Coronary artery (tissue), 2 donors: ENCODE measurements around the gene CDH20.
A peak's percentile ranks its signal among the peaks of the same experiment; 100 is the strongest.

Source experiments
- DNase-seq: peaks from one replicate; pipeline ENCODE4 v3.0.0-alpha.2; 2017; ENCODE audit warnings: low spot score
- H3K27ac ChIP-seq, 2 donors: fragments of 200-600 bp; sonication (generic); one replicate each; pipeline ENCODE4 v1.5.1; 2016 to 2019
- H3K4me3 ChIP-seq: fragments of 200-600 bp; sonication (generic); 2 replicates; pipeline ENCODE4 v1.5.1; 2016; ENCODE audit warnings: mild to moderate bottlenecking, moderate library complexity
- TF ChIP-seq, protein P1 (sequence below): fragments of 200-600 bp; sonication (generic); IDR thresholded peaks from one replicate; pipeline ENCODE4 v1.5.1; 2019; ENCODE audit warnings: antibody characterized with exemption

CDH20 gene

DNA sequence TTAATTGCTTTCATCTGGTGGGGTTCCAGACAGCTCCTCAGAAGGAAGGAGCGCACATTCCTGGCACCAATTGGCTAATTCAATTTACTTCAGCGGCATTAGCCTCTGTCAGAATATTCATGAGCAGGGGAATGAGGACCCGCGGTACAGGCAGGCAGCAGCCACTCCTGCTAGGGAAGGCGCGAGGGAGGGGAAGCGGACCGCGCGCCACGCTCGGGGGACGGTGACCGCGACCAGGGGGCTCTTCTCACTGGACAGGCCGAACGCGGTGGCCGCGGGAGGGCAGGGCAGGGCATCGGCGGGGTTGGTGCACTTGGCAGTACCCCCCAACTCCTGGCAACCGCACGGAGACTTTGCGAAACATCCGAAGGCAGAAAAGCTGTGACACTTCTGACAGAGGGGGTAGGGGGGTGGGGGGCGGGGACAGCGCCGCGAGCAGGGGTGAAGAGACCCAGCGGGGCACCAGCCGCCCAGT is at the start of gene CDH20:
TSS of gene CDH20 (plus strand) at position 160 of the 475 bp plus-strand sequence.
- no peak for DNase-seq
- Histone ChIP-seq H3K4me3 (peak within 1 kb of the TSS; percentile 64), H3K27ac (no peak within 1 kb of the TSS)
- TF ChIP-seq, protein P1, sequence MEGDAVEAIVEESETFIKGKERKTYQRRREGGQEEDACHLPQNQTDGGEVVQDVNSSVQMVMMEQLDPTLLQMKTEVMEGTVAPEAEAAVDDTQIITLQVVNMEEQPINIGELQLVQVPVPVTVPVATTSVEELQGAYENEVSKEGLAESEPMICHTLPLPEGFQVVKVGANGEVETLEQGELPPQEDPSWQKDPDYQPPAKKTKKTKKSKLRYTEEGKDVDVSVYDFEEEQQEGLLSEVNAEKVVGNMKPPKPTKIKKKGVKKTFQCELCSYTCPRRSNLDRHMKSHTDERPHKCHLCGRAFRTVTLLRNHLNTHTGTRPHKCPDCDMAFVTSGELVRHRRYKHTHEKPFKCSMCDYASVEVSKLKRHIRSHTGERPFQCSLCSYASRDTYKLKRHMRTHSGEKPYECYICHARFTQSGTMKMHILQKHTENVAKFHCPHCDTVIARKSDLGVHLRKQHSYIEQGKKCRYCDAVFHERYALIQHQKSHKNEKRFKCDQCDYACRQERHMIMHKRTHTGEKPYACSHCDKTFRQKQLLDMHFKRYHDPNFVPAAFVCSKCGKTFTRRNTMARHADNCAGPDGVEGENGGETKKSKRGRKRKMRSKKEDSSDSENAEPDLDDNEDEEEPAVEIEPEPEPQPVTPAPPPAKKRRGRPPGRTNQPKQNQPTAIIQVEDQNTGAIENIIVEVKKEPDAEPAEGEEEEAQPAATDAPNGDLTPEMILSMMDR: no peak

DNA sequence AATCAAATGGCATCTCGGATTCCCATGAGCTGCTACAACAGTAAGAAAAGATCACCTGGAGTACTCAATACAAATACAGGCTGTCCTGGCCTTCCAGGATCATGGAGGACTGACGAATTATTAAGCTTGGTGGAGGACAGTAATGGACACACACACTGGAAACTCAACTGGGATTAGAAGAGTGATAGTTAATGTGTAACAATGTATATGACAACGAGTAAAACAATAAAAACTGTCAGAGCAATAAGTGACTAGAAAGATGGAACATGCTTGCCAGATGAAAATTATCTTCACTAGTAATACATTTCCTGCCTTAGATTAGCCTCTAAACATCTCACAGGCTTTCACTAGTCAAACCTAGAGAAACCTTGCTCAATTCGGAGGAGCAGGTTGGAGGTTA is 49.2 kb upstream of the CDH20 start:
- DNase-seq: no peak
- TF ChIP-seq, protein P1: no peak
- no peak overlapping the region for H3K27ac ChIP-seq
- H3K4me3 ChIP-seq: no peak overlapping the region

DNA sequence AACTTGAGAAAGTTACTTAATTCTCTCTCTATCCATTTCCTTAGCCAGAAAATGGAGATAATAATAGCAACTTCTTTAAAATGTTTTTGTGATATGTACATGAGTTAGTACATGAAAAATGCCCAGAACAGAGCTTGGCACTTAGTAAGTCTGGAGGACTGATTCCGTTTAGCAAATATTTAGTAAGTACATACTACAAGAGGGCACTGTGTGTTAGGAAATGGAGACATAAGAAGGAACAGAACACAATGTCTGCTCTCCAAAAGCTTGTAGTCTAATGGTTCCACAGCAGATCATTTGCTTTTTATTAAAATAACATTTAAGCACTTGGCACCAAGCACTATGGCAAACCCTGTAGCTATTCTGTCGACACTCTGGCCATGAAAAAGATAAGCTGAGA is 47.5 kb upstream of the CDH20 start:
- no peak for DNase-seq
- TF ChIP-seq, protein P1: no peak
- Histone ChIP-seq H3K4me3 (no peak overlapping the region), H3K27ac (no peak overlapping the region)

DNA sequence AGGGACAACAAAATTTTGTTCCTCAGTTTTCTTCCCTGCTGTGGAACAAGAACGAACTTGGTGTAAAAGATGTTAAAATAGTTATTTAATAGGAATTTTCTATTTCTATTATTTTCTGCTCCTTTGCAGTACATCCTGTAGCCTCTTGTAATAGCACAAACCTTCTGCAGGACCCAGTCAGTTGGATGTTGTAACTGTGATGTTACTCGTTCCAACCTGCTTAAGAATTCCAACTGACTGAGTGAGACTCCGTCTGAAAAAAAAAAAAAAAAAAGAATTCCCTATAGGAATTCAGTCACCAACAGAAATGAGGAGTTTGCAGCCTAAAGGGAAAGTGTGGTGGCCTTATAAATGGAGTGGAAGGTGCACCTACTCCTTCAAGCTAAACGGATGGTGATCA is 46.4 kb upstream of the CDH20 start:
- no peak overlapping the region for H3K27ac ChIP-seq
- H3K4me3 ChIP-seq: no peak overlapping the region
- TF ChIP-seq, protein P1: no peak
- no peak for DNase-seq

DNA sequence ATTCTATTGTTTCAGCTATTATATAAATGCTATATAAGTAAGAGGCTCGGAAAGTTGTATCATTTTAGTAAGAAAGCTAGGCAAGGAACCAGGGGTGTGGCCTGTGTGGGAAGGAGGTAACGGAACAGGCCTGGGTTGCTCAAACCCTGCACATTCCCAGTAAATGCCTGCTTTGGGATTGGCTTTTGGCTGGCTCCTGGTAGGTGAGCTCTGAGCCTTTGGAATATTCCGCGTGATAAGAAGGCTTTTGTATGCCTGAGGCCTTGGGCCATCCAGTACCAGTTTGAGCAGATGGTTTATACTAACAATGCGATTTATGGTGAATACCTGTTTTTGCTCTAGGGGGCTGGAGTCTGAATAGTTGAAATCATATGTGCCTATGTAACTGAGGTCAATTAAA is 42.6 kb upstream of the CDH20 start:
- TF ChIP-seq, protein P1: no peak
- no peak for DNase-seq
- Histone ChIP-seq H3K27ac (no peak overlapping the region), H3K4me3 (no peak overlapping the region)

DNA sequence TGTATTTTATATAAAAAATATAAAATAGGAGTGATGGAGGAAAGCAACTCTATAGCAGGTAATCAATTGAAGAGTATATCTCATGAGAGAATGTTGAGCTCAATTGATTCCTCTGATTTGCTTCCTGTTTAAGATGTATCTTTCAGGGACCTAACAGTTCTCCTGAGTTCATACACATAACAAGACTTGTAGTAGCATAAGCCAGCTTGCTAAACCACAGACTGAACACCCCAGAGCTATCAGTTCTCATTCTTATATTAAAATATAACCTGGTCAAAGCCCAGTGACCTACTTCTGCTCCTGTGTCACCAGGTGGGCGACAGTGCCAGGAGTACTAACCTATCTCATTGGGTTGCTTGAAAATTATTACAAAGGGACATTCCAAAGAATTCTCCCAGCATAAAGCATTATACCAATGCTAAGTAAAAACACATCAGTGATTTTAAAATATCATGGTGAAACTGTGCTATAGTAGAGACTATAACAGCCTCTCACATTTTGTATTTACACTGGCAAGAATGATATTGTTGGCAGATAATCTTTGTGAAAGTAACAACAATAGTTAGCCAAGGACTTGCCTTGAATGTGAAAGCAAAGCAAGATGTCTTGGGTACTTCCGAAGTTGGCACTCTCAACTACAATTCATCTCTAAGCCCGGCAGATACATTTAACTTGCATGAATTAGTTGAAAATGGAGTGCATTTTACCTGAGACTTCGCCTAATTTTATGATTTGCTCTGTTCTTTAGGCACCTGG is 40.8 kb upstream of the CDH20 start:
- TF ChIP-seq, protein P1: no peak
- no peak overlapping the region for H3K4me3 ChIP-seq

DNA sequence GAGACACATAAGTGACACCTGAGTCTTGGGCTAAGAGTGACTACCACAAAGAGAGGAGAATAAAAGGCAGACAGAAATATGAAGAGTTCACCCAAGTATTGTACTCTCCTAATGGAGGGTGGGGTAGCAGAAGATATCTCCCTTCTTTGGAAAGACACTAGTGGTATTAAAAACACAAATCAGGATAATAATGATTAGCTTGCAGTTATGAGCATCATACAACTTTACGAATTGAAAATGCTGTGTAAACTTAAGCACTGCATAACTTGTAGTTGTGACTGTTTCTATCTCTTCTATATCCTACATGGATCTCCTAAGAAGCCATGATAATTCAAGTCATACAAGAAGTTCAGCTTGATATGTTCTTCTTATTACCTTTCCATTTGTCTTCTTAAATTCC is 38.1 kb upstream of the CDH20 start:
- Histone ChIP-seq H3K27ac (no peak overlapping the region), H3K4me3 (no peak overlapping the region)
- no peak for DNase-seq
- TF ChIP-seq, protein P1: no peak

More for the DNA sequence above, 40.8 kb upstream of the CDH20 start:
- no peak for DNase-seq
- H3K27ac ChIP-seq: no peak overlapping the region
